Measurements from ENCODE around the gene MAEA. TPM values are rescaled to one million over a fixed set of nuclear protein-coding genes. Genes with fewer than 3 reads are reported as not detected.

MAEA gene
- total and polyA plus RNA-seq, 10 of the 15 experiments (the other 5 are each of a cell fraction or from before 2014, with no cell fraction given): 3.6 to 67.1 (median 54.6) TPM

- Histone ChIP-seq H4K20me1 (ENCODE audit: control insufficient read depth, insufficient read depth) (no peaks in the 10 kb centered on the region), H3K4me1 (ENCODE audit: control insufficient read depth, insufficient read depth, low read length) (no peaks in the 10 kb centered on the region; the same call in 1 of the 2 replicates), H3K27me3 (replicated peaks in 1 of 2; ENCODE audit: control insufficient read depth in 2 of 2, insufficient read depth in 2 of 2, low read length in 1 of 2) (no peaks in the 10 kb centered on the region), H3K4me2 (ENCODE audit: control insufficient read depth, insufficient read depth) (no peak overlapping the region), H3K9ac (ENCODE audit: control insufficient read depth, insufficient read depth, low read length) (no peak overlapping the region), H2AFZ (ENCODE audit: control insufficient read depth, low read depth, low read length) (no peak overlapping the region), H3K27ac (ENCODE audit: control insufficient read depth, insufficient read depth) (no peak overlapping the region), H3K36me3 (ENCODE audit: control insufficient read depth in 2 of 2, insufficient read depth in 2 of 2, low read length in 1 of 2) (peaks cover 21 to 25% of the 10 kb centered on the region in 2 experiments), H3K79me2 (ENCODE audit: control insufficient read depth, insufficient read depth, low read length) (no peaks in the 10 kb centered on the region), H3K4me3 (no peak overlapping the region), H3K9me3 (replicated peaks; ENCODE audit: control insufficient read depth, insufficient read depth, low read length) (no peaks in the 10 kb centered on the region; the same call in 2 of the 3 replicates)
- ChIA-PET CTCF (interaction anchor here (1.2 kb wide), 1 partner anchor 16 kb away, joined by 4 read pairs; no protein-coding TSS in a partner anchor), RAD21 (ENCODE audit: unreplicated experiment) (no interaction called here), POLR2A (interaction anchor here (0.6 kb wide), 1 partner anchor 554 kb away, joined by 3 read pairs; no protein-coding TSS in a partner anchor), SMC1A (ENCODE audit: uncharacterized antibody, unreplicated experiment) (no interaction called here)
- in situ Hi-C loops (cut with MboI): no loop called here
- WGBS (ENCODE audit: insufficient coverage, insufficient replicate concordance, low lambda C conversion rate, missing lambda C conversion rate): 91% methylated on average over 26 of the region's 29 CpGs
- DNase-seq (ENCODE audit: low read depth, low spot score) (no peak), FAIRE-seq (no peak), ATAC-seq (no peak)
- BruUV-seq (replicated peaks): no TSS peak
- intact Hi-C loops (cut with micrococcal nuclease; ENCODE audit: unreplicated experiment): no loop called here
- no peak for TF ChIP-seq NFYB (IDR thresholded peaks at IDR 0.05; ENCODE audit: insufficient read depth, low read depth, low read length)
- TF ChIP-seq RUNX3 (IDR thresholded peaks at IDR 0.05; ENCODE audit: low read length): no peak
- no peak for TF ChIP-seq CEBPB (IDR thresholded peaks at IDR 0.05; ENCODE audit: borderline replicate concordance in 1 of 2, low read depth in 2 of 2, low read length in 2 of 2)
- TF ChIP-seq YBX1 (IDR thresholded peaks at IDR 0.05): no peak
Measured at GRCh38 chr4:1340181-1340747, 50.6 kb downstream of the MAEA start.

GRCh38 chr4:1340861-1341260 is 51.2 kb downstream of the MAEA start:
- DNase-seq (ENCODE audit: low read depth, low spot score): no peak
- H3K9me3 ChIP-seq (replicated peaks; ENCODE audit: control insufficient read depth, insufficient read depth, low read length): no peaks in the 10 kb centered on the region; the same call in 2 of the 3 replicates
- no peaks in the 10 kb centered on the region; the same call in 1 of the 2 replicates for H3K4me1 ChIP-seq (ENCODE audit: control insufficient read depth, insufficient read depth, low read length)
- CTCF ChIA-PET: no interaction called here
- no peaks in the 10 kb centered on the region for H4K20me1 ChIP-seq (ENCODE audit: control insufficient read depth, insufficient read depth)
- in situ Hi-C loops (cut with MboI) (no loop called here), intact Hi-C loops (cut with micrococcal nuclease; ENCODE audit: unreplicated experiment) (no loop called here)
- no peak overlapping the region for H3K4me2 ChIP-seq (ENCODE audit: control insufficient read depth, insufficient read depth)
- no peak overlapping the region for H3K9ac ChIP-seq (ENCODE audit: control insufficient read depth, insufficient read depth, low read length)
- H3K27me3 ChIP-seq (replicated peaks in 1 of 2; ENCODE audit: control insufficient read depth in 2 of 2, insufficient read depth in 2 of 2, low read length in 1 of 2): no peaks in the 10 kb centered on the region
- peaks cover 21 to 25% of the 10 kb centered on the region in 2 experiments for H3K36me3 ChIP-seq (ENCODE audit: control insufficient read depth in 2 of 2, insufficient read depth in 2 of 2, low read length in 1 of 2)
- no peak for FAIRE-seq
- ATAC-seq: no peak
- no TSS peak for BruUV-seq (replicated peaks)
- H3K27ac ChIP-seq (ENCODE audit: control insufficient read depth, insufficient read depth): no peak overlapping the region
- WGBS (ENCODE audit: insufficient coverage, insufficient replicate concordance, low lambda C conversion rate, missing lambda C conversion rate): 99% methylated on average over 20 of the region's 20 CpGs
- no peak overlapping the region for H3K4me3 ChIP-seq
- RAD21 ChIA-PET (ENCODE audit: unreplicated experiment): no interaction called here
- POLR2A ChIA-PET: no interaction called here
- SMC1A ChIA-PET (ENCODE audit: uncharacterized antibody, unreplicated experiment): no interaction called here
- peaks cover 2% of the 10 kb centered on the region; the same call in 1 of the 2 replicates for H3K79me2 ChIP-seq (ENCODE audit: control insufficient read depth, insufficient read depth, low read length)
- H2AFZ ChIP-seq (ENCODE audit: control insufficient read depth, low read depth, low read length): no peak overlapping the region
- TF ChIP-seq ZBTB33 (IDR thresholded peaks at IDR 0.05) (no peak), E4F1 (IDR thresholded peaks at IDR 0.05; ENCODE audit: borderline replicate concordance, partially characterized antibody) (no peak), PKNOX1 (IDR thresholded peaks at IDR 0.05) (no peak), HDGF (IDR thresholded peaks at IDR 0.05) (no peak), MEF2B (IDR thresholded peaks at IDR 0.05; ENCODE audit: partially characterized antibody, poor library complexity, severe bottlenecking) (no peak), IKZF2 (IDR thresholded peaks at IDR 0.05) (no peak), SREBF1 (IDR thresholded peaks at IDR 0.05; ENCODE audit: low read length) (no peak), RFX5 (IDR thresholded peaks at IDR 0.05; ENCODE audit: low read depth, low read length) (no peak)

Data from GM12878 (cell line).